Panc1 (cell line): Measurements from ENCODE around the gene KCNH5. TPM values are rescaled to one million over a fixed set of nuclear protein-coding genes. Genes with fewer than 3 reads are reported as not detected.

ENCODE experiments used
- ATAC-seq: fragments of 200-7000 bp; cut with Tn5 transposase; 2 replicates; pipeline ENCODE4 v1.9.1; 2020; ENCODE audit warnings: mild to moderate bottlenecking, moderate library complexity
- BruUV-seq: library from RNA; stranded (reverse); fragments of 400-500 nt; replicated peaks from 2 replicates; lab custom pipeline; 2021; lab: Mats Ljungman, UMichigan
- CTCF ChIA-PET: fragments of 300-600 bp; sonication (Branson Sonifier 250); formaldehyde crosslinking; loops from one replicate; lab custom pipeline; 2022; ENCODE audit warnings: antibody characterized with exemption; lab: Charles Lee
- POLR2A ChIA-PET: fragments of 300-600 bp; sonication (Branson Sonifier 250); formaldehyde crosslinking; loops from one replicate; lab custom pipeline; 2022; ENCODE audit warnings: antibody characterized with exemption; lab: Charles Lee
- DNase-seq: peaks from one replicate; pipeline ENCODE4 v3.0.0-alpha.2; 2010; ENCODE audit warnings: low read depth, low spot score
- H3K27ac ChIP-seq: 2 replicates; pipeline ENCODE4 v1.5.1; 2011; ENCODE audit warnings: mild to moderate bottlenecking, low read length, inconsistent platforms
- H3K27me3 ChIP-seq: fragments of 200-500 bp; sonication (Bioruptor generic); 2 replicates; pipeline ENCODE4 v1.6.0; 2014; ENCODE audit warnings: low read length, inconsistent platforms; ENCODE audit not compliant: control insufficient read depth, insufficient read depth
- H3K36me3 ChIP-seq: fragments of 200-500 bp; sonication (Bioruptor generic); 2 replicates; pipeline ENCODE4 v1.5.1; 2014; ENCODE audit warnings: inconsistent platforms, mild to moderate bottlenecking, low read length, moderate library complexity; ENCODE audit not compliant: control insufficient read depth, insufficient read depth
- H3K4me1 ChIP-seq: 2 replicates; pipeline ENCODE4 v1.5.1; 2011; ENCODE audit warnings: inconsistent platforms, mild to moderate bottlenecking, low read length, moderate library complexity; ENCODE audit not compliant: control insufficient read depth, insufficient read depth
- H3K4me3 ChIP-seq, 2 experiments: 2 replicates each; pipeline ENCODE4 v1.5.1; 2011 to 2012; ENCODE audit warnings: low read depth in 2 of 2, low read length in 2 of 2, mild to moderate bottlenecking in 2 of 2, inconsistent platforms in 1 of 2, moderate library complexity in 1 of 2
- H3K9me3 ChIP-seq: fragments of 200-500 bp; sonication (Bioruptor generic); 2 replicates; pipeline ENCODE4 v1.5.1; 2014; ENCODE audit warnings: low read depth, mild to moderate bottlenecking, inconsistent platforms, low read length, moderate library complexity; ENCODE audit not compliant: control insufficient read depth, insufficient read depth
- POLR2AphosphoS5 ChIP-seq: IDR thresholded peaks from 2 replicates; pipeline ENCODE4 v1.6.1; 2012; ENCODE audit warnings: mild to moderate bottlenecking, low read depth, low read length, moderate library complexity
- SIN3A ChIP-seq: IDR thresholded peaks from 2 replicates; pipeline ENCODE4 v1.6.1; 2012; ENCODE audit warnings: low read depth, mild to moderate bottlenecking, low read length, moderate library complexity, borderline replicate concordance; ENCODE audit not compliant: insufficient read depth
- TCF7L2 ChIP-seq: IDR thresholded peaks from 2 replicates; pipeline ENCODE4 v1.6.1; 2011; ENCODE audit warnings: mild to moderate bottlenecking, low read depth, low read length, inconsistent platforms
- in situ Hi-C: cut with HindIII; loops from 2 replicates; pipeline ENCODE4 v1.10.0; 2016; ENCODE audit warnings: low sequenced_read_pairs, low pct_unique_long_range_greater_than_20kb
- intact Hi-C: fragments of 100-400 bp; cut with micrococcal nuclease; formaldehyde crosslinking; loops from one replicate; pipeline ENCODE4 v1.10.0; 2022; ENCODE audit not compliant: unreplicated experiment
- total RNA-seq: library from RNA; stranded (reverse); gene quantifications from one replicate; pipeline ENCODE4 v1.2.1, GENCODE V29; 2021; ENCODE audit not compliant: unreplicated experiment
- TF ChIP-seq, protein P1 (sequence below): fragments of 450-650 bp; IDR thresholded peaks from 2 replicates; pipeline ENCODE4 v1.5.1; 2017; ENCODE audit warnings: mild to moderate bottlenecking
- TF ChIP-seq, protein P2 (sequence below), 2 experiments: IDR thresholded peaks; 2 replicates each; pipeline ENCODE4 v1.6.1; 2011 to 2012; ENCODE audit warnings: low read depth in 2 of 2, control low read depth in 1 of 2, low read length in 1 of 2, mild to moderate bottlenecking in 1 of 2, moderate library complexity in 1 of 2; ENCODE audit not compliant: insufficient read depth in 1 of 2

The KCNH5 gene
- total RNA-seq, 1 experiment from 2014 or later, result not detected

- Histone ChIP-seq H3K4me1 (no peaks in the 10 kb centered on the region), H3K27me3 (peaks cover 4% of the 10 kb centered on the region), H3K36me3 (no peaks in the 10 kb centered on the region), H3K4me3 (no peak overlapping the region), H3K27ac (no peak overlapping the region), H3K9me3 (no peaks in the 10 kb centered on the region)
- in situ Hi-C loops (no loop called here), intact Hi-C loops (loop anchor here (2.0 to 10.0 kb wide), 2 partner anchors 235 to 861 kb away; no protein-coding TSS in a partner anchor)
- ATAC-seq (no peak), DNase-seq (peak; percentile 13)
- BruUV-seq, result no TSS peak
- ChIA-PET CTCF (interaction anchor here (0.6 kb wide), 1 partner anchor 862 kb away, joined by 3 read pairs; no protein-coding TSS in a partner anchor), POLR2A (no interaction called here)
- TF ChIP-seq TCF7L2, result no peak
- no peak for TF ChIP-seq POLR2AphosphoS5
- TF ChIP-seq, protein P1, sequence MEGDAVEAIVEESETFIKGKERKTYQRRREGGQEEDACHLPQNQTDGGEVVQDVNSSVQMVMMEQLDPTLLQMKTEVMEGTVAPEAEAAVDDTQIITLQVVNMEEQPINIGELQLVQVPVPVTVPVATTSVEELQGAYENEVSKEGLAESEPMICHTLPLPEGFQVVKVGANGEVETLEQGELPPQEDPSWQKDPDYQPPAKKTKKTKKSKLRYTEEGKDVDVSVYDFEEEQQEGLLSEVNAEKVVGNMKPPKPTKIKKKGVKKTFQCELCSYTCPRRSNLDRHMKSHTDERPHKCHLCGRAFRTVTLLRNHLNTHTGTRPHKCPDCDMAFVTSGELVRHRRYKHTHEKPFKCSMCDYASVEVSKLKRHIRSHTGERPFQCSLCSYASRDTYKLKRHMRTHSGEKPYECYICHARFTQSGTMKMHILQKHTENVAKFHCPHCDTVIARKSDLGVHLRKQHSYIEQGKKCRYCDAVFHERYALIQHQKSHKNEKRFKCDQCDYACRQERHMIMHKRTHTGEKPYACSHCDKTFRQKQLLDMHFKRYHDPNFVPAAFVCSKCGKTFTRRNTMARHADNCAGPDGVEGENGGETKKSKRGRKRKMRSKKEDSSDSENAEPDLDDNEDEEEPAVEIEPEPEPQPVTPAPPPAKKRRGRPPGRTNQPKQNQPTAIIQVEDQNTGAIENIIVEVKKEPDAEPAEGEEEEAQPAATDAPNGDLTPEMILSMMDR, result peak; percentile 65
- TF ChIP-seq SIN3A, result no peak
- TF ChIP-seq, protein P2, sequence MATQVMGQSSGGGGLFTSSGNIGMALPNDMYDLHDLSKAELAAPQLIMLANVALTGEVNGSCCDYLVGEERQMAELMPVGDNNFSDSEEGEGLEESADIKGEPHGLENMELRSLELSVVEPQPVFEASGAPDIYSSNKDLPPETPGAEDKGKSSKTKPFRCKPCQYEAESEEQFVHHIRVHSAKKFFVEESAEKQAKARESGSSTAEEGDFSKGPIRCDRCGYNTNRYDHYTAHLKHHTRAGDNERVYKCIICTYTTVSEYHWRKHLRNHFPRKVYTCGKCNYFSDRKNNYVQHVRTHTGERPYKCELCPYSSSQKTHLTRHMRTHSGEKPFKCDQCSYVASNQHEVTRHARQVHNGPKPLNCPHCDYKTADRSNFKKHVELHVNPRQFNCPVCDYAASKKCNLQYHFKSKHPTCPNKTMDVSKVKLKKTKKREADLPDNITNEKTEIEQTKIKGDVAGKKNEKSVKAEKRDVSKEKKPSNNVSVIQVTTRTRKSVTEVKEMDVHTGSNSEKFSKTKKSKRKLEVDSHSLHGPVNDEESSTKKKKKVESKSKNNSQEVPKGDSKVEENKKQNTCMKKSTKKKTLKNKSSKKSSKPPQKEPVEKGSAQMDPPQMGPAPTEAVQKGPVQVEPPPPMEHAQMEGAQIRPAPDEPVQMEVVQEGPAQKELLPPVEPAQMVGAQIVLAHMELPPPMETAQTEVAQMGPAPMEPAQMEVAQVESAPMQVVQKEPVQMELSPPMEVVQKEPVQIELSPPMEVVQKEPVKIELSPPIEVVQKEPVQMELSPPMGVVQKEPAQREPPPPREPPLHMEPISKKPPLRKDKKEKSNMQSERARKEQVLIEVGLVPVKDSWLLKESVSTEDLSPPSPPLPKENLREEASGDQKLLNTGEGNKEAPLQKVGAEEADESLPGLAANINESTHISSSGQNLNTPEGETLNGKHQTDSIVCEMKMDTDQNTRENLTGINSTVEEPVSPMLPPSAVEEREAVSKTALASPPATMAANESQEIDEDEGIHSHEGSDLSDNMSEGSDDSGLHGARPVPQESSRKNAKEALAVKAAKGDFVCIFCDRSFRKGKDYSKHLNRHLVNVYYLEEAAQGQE (IDR thresholded peaks at IDR 0.05; ENCODE audit: insufficient read depth in 1 of 2, low read depth in 2 of 2, low read length in 1 of 2), result no peak
Observed at GRCh38 chr14:63039866-63040265, 5.4 kb downstream of the KCNH5 start.

DNA sequence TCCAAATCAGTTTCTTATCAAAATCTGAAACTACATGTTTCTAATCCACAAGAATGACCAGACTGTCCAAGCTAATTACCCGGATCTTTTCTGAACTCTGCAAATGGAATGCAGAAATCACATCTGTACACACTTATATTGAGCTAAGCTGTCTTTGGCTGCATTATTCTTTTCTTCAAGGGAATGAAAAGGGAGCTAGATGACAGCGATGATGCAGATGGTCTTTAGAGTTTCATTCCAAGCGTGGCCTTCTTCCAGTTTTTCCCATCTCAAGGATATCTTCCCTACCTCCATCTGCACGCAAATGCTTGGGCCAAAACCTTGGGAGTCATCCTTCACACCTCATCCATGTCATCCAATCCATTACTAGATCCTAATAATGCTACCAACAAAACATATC, 12.6 kb downstream of the KCNH5 start:
- Histone ChIP-seq H3K36me3 (no peaks in the 10 kb centered on the region), H3K27ac (no peak overlapping the region), H3K27me3 (no peaks in the 10 kb centered on the region), H3K9me3 (no peaks in the 10 kb centered on the region), H3K4me1 (no peaks in the 10 kb centered on the region), H3K4me3 (no peak overlapping the region)
- TF ChIP-seq, protein P2 (IDR thresholded peaks at IDR 0.05; ENCODE audit: insufficient read depth in 1 of 2, low read depth in 2 of 2, low read length in 1 of 2), result no peak
- no peak for TF ChIP-seq SIN3A
- POLR2A ChIA-PET, result no interaction called here
- CTCF ChIA-PET, result no interaction called here
- intact Hi-C loops (no loop called here), in situ Hi-C loops (no loop called here)
- no peak for DNase-seq
- no TSS peak for BruUV-seq
- ATAC-seq, result no peak
